CD14-positive monocyte (primary cell): ENCODE measurements around the gene DIRAS3. TPM values are rescaled to one million over a fixed set of nuclear protein-coding genes. Genes with fewer than 3 reads are reported as not detected.

Source experiments
- DNase-seq, 3 donors: peaks; one replicate each; pipeline ENCODE4 v3.0.0-alpha.2; 2011 to 2022
- H2AFZ ChIP-seq: 2 replicates; pipeline ENCODE4 v1.6.0; 2012; ENCODE audit warnings: mild to moderate bottlenecking, low read depth, low read length, inconsistent platforms; ENCODE audit not compliant: insufficient read depth, poor library complexity, severe bottlenecking
- H3K27ac ChIP-seq, 2 donors: 1 replicate in 1 of 2; 2 replicates in 1 of 2; pipeline ENCODE4 v1.5.1; 2012 to 2013; ENCODE audit warnings: low read length in 2 of 2, control low read depth in 1 of 2, inconsistent platforms in 1 of 2, low read depth in 1 of 2, mild to moderate bottlenecking in 1 of 2
- H3K27me3 ChIP-seq, 2 donors: one replicate each; pipeline versions ENCODE4 v1.6.0 to v1.6.1; 2011 to 2013; ENCODE audit warnings: low read length in 2 of 2; ENCODE audit not compliant: control insufficient read depth in 2 of 2, insufficient read depth in 2 of 2
- H3K36me3 ChIP-seq, 2 donors: replicated peaks in 1 of 2; 1 replicate in 1 of 2; 2 replicates in 1 of 2; pipeline versions ENCODE4 v1.5.1 to v1.6.1; 2012 to 2013; ENCODE audit warnings: low read length in 2 of 2, control low read depth in 1 of 2, inconsistent platforms in 1 of 2, mild to moderate bottlenecking in 1 of 2; ENCODE audit not compliant: insufficient read depth in 2 of 2, control insufficient read depth in 1 of 2
- H3K4me1 ChIP-seq, 2 donors: 1 replicate in 1 of 2; 2 replicates in 1 of 2; pipeline versions ENCODE4 v1.5.1 to v1.6.1; 2012 to 2013; ENCODE audit warnings: low read length in 2 of 2, control low read depth in 1 of 2, inconsistent platforms in 1 of 2, mild to moderate bottlenecking in 1 of 2, moderate library complexity in 1 of 2; ENCODE audit not compliant: insufficient read depth in 2 of 2, control insufficient read depth in 1 of 2
- H3K4me2 ChIP-seq: replicated peaks from 2 replicates; pipeline ENCODE3; 2012; ENCODE audit warnings: low read length, moderate library complexity, mild to moderate bottlenecking; ENCODE audit not compliant: poor library complexity, severe bottlenecking; ENCODE audit errors: extremely low read depth
- H3K4me3 ChIP-seq, 3 experiments: fragments of 200-600 bp in 1 of 3; sonication (generic) in 1 of 3; replicated peaks in 1 of 3; 1 replicate in 2 of 3; 2 replicates in 1 of 3; pipeline ENCODE4 v1.5.1; 2011 to 2013; ENCODE audit warnings: low read length in 3 of 3, mild to moderate bottlenecking in 3 of 3, control low read depth in 2 of 3, low read depth in 2 of 3, inconsistent platforms in 1 of 3, moderate library complexity in 1 of 3
- H3K79me2 ChIP-seq: 2 replicates; pipeline ENCODE4 v1.6.0; 2012; ENCODE audit warnings: mild to moderate bottlenecking, control low read depth, inconsistent platforms, low read length, moderate library complexity; ENCODE audit not compliant: insufficient read depth
- H3K9ac ChIP-seq: 2 replicates; pipeline ENCODE4 v1.6.0; 2017; ENCODE audit warnings: low read length, mild to moderate bottlenecking; ENCODE audit not compliant: insufficient read depth, poor library complexity, severe bottlenecking
- H3K9me3 ChIP-seq, 2 donors: replicated peaks in 1 of 2; 1 replicate in 1 of 2; 2 replicates in 1 of 2; pipeline versions ENCODE4 v1.5.1 to v1.6.1; 2012 to 2013; ENCODE audit warnings: low read length in 2 of 2, control low read depth in 1 of 2; ENCODE audit not compliant: control insufficient read depth in 1 of 2, insufficient read depth in 1 of 2
- H4K20me1 ChIP-seq: 2 replicates; pipeline ENCODE4 v1.6.0; 2012; ENCODE audit warnings: mild to moderate bottlenecking, low read length, control low read depth, moderate library complexity; ENCODE audit not compliant: insufficient read depth
- H3K27ac Mint-ChIP-seq, 7 donors: one replicate each; pipeline ENCODE4 v1.8.0; 2020; ENCODE audit warnings: mild to moderate bottlenecking in 7 of 7, mixed read lengths in 7 of 7, moderate library complexity in 6 of 7, inconsistent platforms in 2 of 7
- H3K27me3 Mint-ChIP-seq, 3 donors: one replicate each; pipeline ENCODE4 v1.8.0; 2021 to 2022; ENCODE audit warnings: low read depth in 3 of 3, mild to moderate bottlenecking in 3 of 3, mixed read lengths in 3 of 3, moderate library complexity in 3 of 3, inconsistent platforms in 1 of 3
- H3K36me3 Mint-ChIP-seq, 2 donors: one replicate each; pipeline ENCODE4 v1.8.0; 2020; ENCODE audit warnings: mixed read lengths in 2 of 2, inconsistent platforms in 1 of 2, mild to moderate bottlenecking in 1 of 2
- H3K4me1 Mint-ChIP-seq: one replicate; pipeline ENCODE4 v1.8.0; 2020; ENCODE audit warnings: mild to moderate bottlenecking, mixed read lengths
- H3K4me3 Mint-ChIP-seq, 2 donors: one replicate each; pipeline ENCODE4 v1.8.0; 2020; ENCODE audit warnings: mild to moderate bottlenecking in 2 of 2, mixed read lengths in 2 of 2, moderate library complexity in 1 of 2
- H3K9me3 Mint-ChIP-seq, 7 donors: one replicate each; pipeline ENCODE4 v1.8.0; 2020 to 2022; ENCODE audit warnings: mixed read lengths in 7 of 7, mild to moderate bottlenecking in 6 of 7, moderate library complexity in 6 of 7, inconsistent platforms in 2 of 7
- WGBS: methylation state at CpG from one replicate; pipeline ENCODE4 v1.1.5; 2013; ENCODE audit warnings: missing lambda C conversion rate; ENCODE audit not compliant: insufficient coverage; 5-methylcytosine and 5-hydroxymethylcytosine counted together
- intact Hi-C, 2 donors: fragments of 100-400 bp; cut with micrococcal nuclease; formaldehyde crosslinking; loops; one replicate each; pipeline versions ENCODE4 v1.15.0 to v1.15.1; 2023
- polyA plus RNA-seq, 3 donors: library from polyadenylated mRNA; depleted of rRNA in 1 of 3; unstranded in 2 of 3; stranded (reverse) in 1 of 3; fragments of 300-500 nt in 2 of 3; fragments of >200 nt in 1 of 3; fragmentation: Illumina TruSeq in 2 of 3; gene quantifications; 1 replicate in 2 of 3; 2 replicates in 1 of 3; pipeline ENCODE4 v1.2.3, GENCODE V29; 2012 to 2021
- TF ChIP-seq, protein P1 (sequence below): fragments of 200-600 bp; IDR thresholded peaks from one replicate; pipeline ENCODE4 v1.8.0; 2022; ENCODE audit warnings: antibody characterized with exemption, mild to moderate bottlenecking

Gene DIRAS3
- polyA plus RNA-seq, 3 donors, result 0.12 TPM; not detected in 2

DNA sequence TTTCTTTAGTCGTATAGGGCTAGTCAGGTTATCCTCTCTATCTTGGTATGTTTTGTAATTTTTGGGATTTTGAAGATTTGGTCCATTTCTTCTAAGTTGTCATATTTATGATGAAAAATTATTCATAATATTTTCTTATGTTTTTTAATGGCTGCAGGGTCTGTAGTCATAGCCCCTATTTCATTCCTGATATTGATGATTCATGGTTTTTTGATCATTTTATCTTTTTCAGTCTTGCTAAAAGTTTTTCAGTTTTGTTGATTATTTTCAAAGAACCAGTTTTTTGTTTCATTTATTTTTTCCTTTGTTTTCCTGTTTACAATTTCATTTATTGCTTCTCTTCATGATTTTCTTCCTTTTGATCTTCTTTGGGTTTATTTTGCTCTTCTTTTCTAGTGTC, 50.2 kb downstream of the DIRAS3 start:
- intact Hi-C loops, result no loop called here

DNA sequence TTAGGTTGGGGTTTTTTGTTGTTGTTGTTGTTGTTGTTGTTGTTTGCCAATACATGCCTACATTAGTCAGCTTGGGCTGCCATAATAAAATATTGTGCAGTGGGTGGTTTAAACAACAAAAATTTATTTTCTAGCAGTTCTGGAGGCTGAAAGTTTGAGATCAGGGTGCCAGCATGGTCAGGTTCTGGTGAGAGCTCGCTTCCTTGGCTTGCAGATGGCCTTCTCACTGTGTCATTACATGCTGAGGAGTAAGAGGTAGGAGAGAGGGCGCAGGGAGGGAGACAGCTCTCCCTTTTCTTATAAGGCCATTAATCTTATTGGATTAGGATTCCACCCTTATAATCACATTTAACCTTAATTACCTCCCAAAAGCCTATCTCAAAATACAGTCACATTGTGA, 52.7 kb downstream of the DIRAS3 start:
- peaks cover 4 to 9% of the 10 kb centered on the region in 2 donors for H3K9me3 ChIP-seq
- WGBS, result no CpG with 5 or more reads among the region's 2 CpGs

More for the DNA sequence above, 50.2 kb downstream of the DIRAS3 start:
- H3K4me1 Mint-ChIP-seq, result no peaks in the 10 kb centered on the region
- no peaks in the 10 kb centered on the region for H3K36me3 Mint-ChIP-seq
- no peaks in the 10 kb centered on the region for H3K27me3 Mint-ChIP-seq
- DNase-seq, result no peak
- Histone ChIP-seq H3K9ac (no peak overlapping the region), H3K27ac (no peak overlapping the region), H2AFZ (no peak overlapping the region), H4K20me1 (no peaks in the 10 kb centered on the region), H3K4me1 (no peaks in the 10 kb centered on the region), H3K27me3 (no peaks in the 10 kb centered on the region), H3K79me2 (no peaks in the 10 kb centered on the region), H3K36me3 (no peaks in the 10 kb centered on the region), H3K4me3 (no peak overlapping the region), H3K4me2 (no peak overlapping the region), H3K9me3 (peaks cover 4 to 10% of the 10 kb centered on the region in 2 donors)
- H3K27ac Mint-ChIP-seq, result no peak overlapping the region
- TF ChIP-seq, protein P1, sequence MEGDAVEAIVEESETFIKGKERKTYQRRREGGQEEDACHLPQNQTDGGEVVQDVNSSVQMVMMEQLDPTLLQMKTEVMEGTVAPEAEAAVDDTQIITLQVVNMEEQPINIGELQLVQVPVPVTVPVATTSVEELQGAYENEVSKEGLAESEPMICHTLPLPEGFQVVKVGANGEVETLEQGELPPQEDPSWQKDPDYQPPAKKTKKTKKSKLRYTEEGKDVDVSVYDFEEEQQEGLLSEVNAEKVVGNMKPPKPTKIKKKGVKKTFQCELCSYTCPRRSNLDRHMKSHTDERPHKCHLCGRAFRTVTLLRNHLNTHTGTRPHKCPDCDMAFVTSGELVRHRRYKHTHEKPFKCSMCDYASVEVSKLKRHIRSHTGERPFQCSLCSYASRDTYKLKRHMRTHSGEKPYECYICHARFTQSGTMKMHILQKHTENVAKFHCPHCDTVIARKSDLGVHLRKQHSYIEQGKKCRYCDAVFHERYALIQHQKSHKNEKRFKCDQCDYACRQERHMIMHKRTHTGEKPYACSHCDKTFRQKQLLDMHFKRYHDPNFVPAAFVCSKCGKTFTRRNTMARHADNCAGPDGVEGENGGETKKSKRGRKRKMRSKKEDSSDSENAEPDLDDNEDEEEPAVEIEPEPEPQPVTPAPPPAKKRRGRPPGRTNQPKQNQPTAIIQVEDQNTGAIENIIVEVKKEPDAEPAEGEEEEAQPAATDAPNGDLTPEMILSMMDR, result no peak
- H3K4me3 Mint-ChIP-seq, result no peak overlapping the region
- peaks cover 11 to 27% (median 16%) of the 10 kb centered on the region in 7 donors for H3K9me3 Mint-ChIP-seq
- no CpG with 5 or more reads among the region's 1 CpG for WGBS

More for the DNA sequence above, 52.7 kb downstream of the DIRAS3 start:
- Histone ChIP-seq H3K27me3 (no peaks in the 10 kb centered on the region), H3K4me3 (no peak overlapping the region), H3K9ac (no peak overlapping the region), H3K4me2 (no peak overlapping the region), H3K27ac (no peak overlapping the region), H3K36me3 (no peaks in the 10 kb centered on the region), H3K4me1 (no peaks in the 10 kb centered on the region), H3K79me2 (no peaks in the 10 kb centered on the region), H4K20me1 (no peaks in the 10 kb centered on the region), H2AFZ (no peak overlapping the region)
- Mint-ChIP-seq H3K36me3 (no peaks in the 10 kb centered on the region), H3K27me3 (no peaks in the 10 kb centered on the region), H3K9me3 (peaks cover 10 to 24% (median 13%) of the 10 kb centered on the region in 7 donors), H3K4me1 (no peaks in the 10 kb centered on the region), H3K4me3 (no peak overlapping the region), H3K27ac (no peak overlapping the region)
- TF ChIP-seq, protein P1, result no peak
- DNase-seq, result no peak
- intact Hi-C loops, result no loop called here

Other genes with a start within 250 kb of the DIRAS3 start
- gene GNG12, start 217.2 kb downstream of the DIRAS3 start, polyA plus RNA-seq, result under 1 TPM in 1 of 3 donors, not detected in 2; 0.03 TPM
- gene WLS, start 181.9 kb upstream of the DIRAS3 start, polyA plus RNA-seq, result 10 to 100 TPM; 29.8 to 46.3 (median 34.6) TPM